ENCODE measurements around the gene BAK1.
"Not testable (repeated sequence)": the region's sequence is repeated elsewhere in the genome, so short reads cannot be mapped to it uniquely, and the experiment has no call there.

BAK1 gene

GRCh38 chr6:33549896-33550295 is 30.2 kb downstream of the BAK1 start:
- Histone ChIP-seq H3K4me3 (replicated peaks; ENCODE audit: insufficient read depth, low read length) (no peak overlapping the region), H3K27me3 (ENCODE audit: insufficient read depth, poor library complexity, severe bottlenecking) (no peaks in the 10 kb centered on the region), H3K27ac (replicated peaks) (no peak overlapping the region)
- no peak for DNase-seq (ENCODE audit: low read depth in 1 of 2, low spot score in 1 of 2)
- no peak for TF ChIP-seq POLR2AphosphoS5 (IDR thresholded peaks at IDR 0.05; ENCODE audit: low read depth)
- TF ChIP-seq SPI1 (IDR thresholded peaks at IDR 0.05; ENCODE audit: borderline replicate concordance, low read depth), result no peak
- TF ChIP-seq GABPA (IDR thresholded peaks at IDR 0.05; ENCODE audit: low read depth), result no peak

DNA sequence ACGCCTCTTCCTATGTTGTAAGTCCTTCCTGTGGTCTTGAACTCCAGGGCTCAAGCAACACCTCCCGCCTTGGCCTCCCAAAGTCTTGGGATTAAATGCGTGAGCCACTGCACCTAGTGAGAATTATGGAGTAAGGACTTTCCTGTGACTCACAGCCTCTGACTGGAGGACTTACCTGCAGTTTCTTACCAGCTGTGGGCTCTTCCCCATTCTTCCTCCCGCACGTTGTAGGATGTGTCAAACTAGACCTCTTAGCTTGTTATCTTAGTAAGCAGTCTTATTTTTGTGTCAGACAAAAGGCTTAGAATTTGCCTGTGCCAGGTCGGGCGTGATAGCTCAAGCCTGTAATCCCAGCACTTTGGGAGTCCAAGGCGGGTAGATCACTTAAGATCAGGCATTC is 30.9 kb downstream of the BAK1 start:
- DNase-seq (ENCODE audit: low read depth in 1 of 2, low spot score in 1 of 2), result no peak
- no peaks in the 10 kb centered on the region for H3K27me3 ChIP-seq (ENCODE audit: insufficient read depth, poor library complexity, severe bottlenecking)
- H3K27ac ChIP-seq (replicated peaks), result no peak overlapping the region
- TF ChIP-seq GABPA (IDR thresholded peaks at IDR 0.05; ENCODE audit: low read depth) (no peak), CTCF (IDR thresholded peaks at IDR 0.05; ENCODE audit: insufficient read depth, low read length) (no peak), SPI1 (IDR thresholded peaks at IDR 0.05; ENCODE audit: borderline replicate concordance, low read depth) (no peak), REST (IDR thresholded peaks at IDR 0.05; ENCODE audit: insufficient replicate concordance, low read depth) (no peak), POLR2AphosphoS5 (IDR thresholded peaks at IDR 0.05; ENCODE audit: low read depth) (no peak)
- H3K4me3 ChIP-seq (replicated peaks; ENCODE audit: insufficient read depth, low read length), result no peak overlapping the region

DNA sequence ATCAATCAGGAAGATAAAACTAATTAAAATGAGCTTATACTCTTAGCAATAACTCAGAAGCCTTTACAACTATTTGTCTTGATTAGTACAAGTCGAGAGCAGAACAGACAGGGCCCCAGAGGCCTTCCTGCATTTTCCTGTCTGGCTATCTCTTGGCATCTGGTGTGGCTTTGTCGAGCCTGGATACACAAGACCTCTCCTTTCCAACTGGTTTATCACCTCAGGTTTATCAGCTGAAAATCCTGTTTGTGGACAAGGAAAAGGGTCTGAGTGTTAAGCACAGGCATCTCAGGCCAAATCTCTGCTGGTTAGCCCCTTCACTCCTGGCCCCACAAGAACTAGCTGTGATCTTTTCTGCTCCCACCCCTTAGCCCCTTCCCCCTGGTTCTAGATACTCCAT is 32.6 kb downstream of the BAK1 start:
- H3K4me3 ChIP-seq (replicated peaks; ENCODE audit: insufficient read depth, low read length), result no peak overlapping the region
- TF ChIP-seq SPI1 (IDR thresholded peaks at IDR 0.05; ENCODE audit: borderline replicate concordance, low read depth) (no peak), GABPA (IDR thresholded peaks at IDR 0.05; ENCODE audit: low read depth) (no peak), CTCF (IDR thresholded peaks at IDR 0.05; ENCODE audit: insufficient read depth, low read length) (no peak), REST (IDR thresholded peaks at IDR 0.05; ENCODE audit: insufficient replicate concordance, low read depth) (no peak)
- H3K27me3 ChIP-seq (ENCODE audit: insufficient read depth, poor library complexity, severe bottlenecking), result no peaks in the 10 kb centered on the region
- no peak overlapping the region for H3K27ac ChIP-seq (replicated peaks)
- DNase-seq (ENCODE audit: low read depth in 1 of 2, low spot score in 1 of 2), result no peak

GRCh38 chr6:33546766-33547165 is 33.3 kb downstream of the BAK1 start:
- no peak for DNase-seq (ENCODE audit: low read depth in 1 of 2, low spot score in 1 of 2)
- TF ChIP-seq CTCF (IDR thresholded peaks at IDR 0.05; ENCODE audit: insufficient read depth, low read length), result no peak
- no peak for TF ChIP-seq POLR2AphosphoS5 (IDR thresholded peaks at IDR 0.05; ENCODE audit: low read depth)
- TF ChIP-seq REST (IDR thresholded peaks at IDR 0.05; ENCODE audit: insufficient replicate concordance, low read depth), result no peak
- no peak for TF ChIP-seq GABPA (IDR thresholded peaks at IDR 0.05; ENCODE audit: low read depth)
- no peak for TF ChIP-seq SPI1 (IDR thresholded peaks at IDR 0.05; ENCODE audit: borderline replicate concordance, low read depth)
- no peak overlapping the region for H3K4me3 ChIP-seq (replicated peaks; ENCODE audit: insufficient read depth, low read length)
- H3K27me3 ChIP-seq (ENCODE audit: insufficient read depth, poor library complexity, severe bottlenecking), result no peaks in the 10 kb centered on the region
- no peak overlapping the region for H3K27ac ChIP-seq (replicated peaks)

- not testable (repeated sequence) for H3K4me3 ChIP-seq (replicated peaks; ENCODE audit: insufficient read depth, low read length); DNase-seq (ENCODE audit: low read depth in 1 of 2, low spot score in 1 of 2); H3K27me3 ChIP-seq (ENCODE audit: insufficient read depth, poor library complexity, severe bottlenecking); H3K27ac ChIP-seq (replicated peaks)
Measured at GRCh38 chr6:33545292-33545691, 34.8 kb downstream of the BAK1 start.

All from HL-60 (cell line).